Gastroesophageal sphincter (tissue), 3 donors: ENCODE measurements around the gene LOC101059915.

Experiments
- CTCF ChIP-seq, 4 experiments: fragments of 200-600 bp in 2 of 4; fragments of 450-650 bp in 2 of 4; sonication (generic) in 1 of 4; IDR thresholded peaks; one replicate each; pipeline ENCODE4 v1.5.1; 2017 to 2019; ENCODE audit warnings: antibody characterized with exemption in 4 of 4, mild to moderate bottlenecking in 2 of 4, moderate library complexity in 2 of 4
- EP300 ChIP-seq: sonication (generic); formaldehyde crosslinking; IDR thresholded peaks from one replicate; pipeline ENCODE4 v1.6.1; 2017; ENCODE audit warnings: antibody characterized with exemption, mild to moderate bottlenecking
- POLR2A ChIP-seq, 2 donors: fragments of 450-650 bp; IDR thresholded peaks; one replicate each; pipeline ENCODE4 v1.6.1; 2017; ENCODE audit warnings: antibody characterized with exemption in 2 of 2, mild to moderate bottlenecking in 2 of 2, moderate library complexity in 1 of 2
- POLR2AphosphoS5 ChIP-seq: sonication (generic); formaldehyde crosslinking; IDR thresholded peaks from one replicate; pipeline ENCODE4 v1.6.1; 2017; ENCODE audit warnings: antibody characterized with exemption

DNA sequence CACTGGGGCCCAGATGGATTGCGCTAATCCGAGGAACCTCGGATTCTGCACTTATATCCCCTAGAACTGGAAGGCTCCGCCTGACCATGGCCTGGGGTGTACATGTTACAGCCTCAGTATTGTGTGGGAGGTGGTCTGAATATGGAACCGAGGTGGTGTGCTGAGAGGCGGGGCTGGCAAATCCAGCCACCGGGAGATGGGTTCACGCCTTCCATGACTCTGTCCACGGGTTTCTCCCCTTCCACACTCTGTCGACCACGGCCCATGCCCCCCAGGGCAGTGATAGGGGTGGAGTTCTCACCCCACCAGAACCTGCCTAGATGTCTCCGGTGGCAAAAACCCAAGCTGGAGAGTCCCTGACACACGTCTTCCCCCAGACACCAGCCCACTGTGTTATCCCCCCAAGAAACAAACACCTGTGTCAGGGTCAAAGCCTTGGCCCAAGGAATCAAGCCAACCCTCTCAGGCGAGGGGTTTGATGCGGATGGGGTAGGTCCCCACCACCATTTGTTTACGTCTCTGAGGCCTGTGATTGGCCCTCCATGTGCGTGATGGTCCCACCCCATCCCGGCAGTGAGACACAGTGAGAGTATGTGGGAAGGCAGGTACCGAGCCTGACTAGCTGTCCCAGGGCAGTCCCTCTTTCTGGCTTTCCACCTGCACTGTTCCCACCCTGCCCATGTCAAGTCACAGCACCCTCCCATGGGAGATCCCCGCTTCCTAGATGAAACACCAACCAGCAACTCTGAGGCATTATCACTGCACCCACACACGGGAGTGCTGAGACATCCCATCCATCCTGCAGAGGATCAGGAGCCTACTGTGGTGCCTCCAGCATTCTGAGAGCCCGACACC lies 6.6 kb upstream of the LOC101059915 start:
- TF ChIP-seq CTCF (IDR thresholded peaks at IDR 0.05) (no peak), POLR2A (IDR thresholded peaks at IDR 0.05) (no peak), POLR2AphosphoS5 (no peak), EP300 (no peak)
